Omental fat pad (tissue), 4 donors: ENCODE measurements around the gene ATP8A2. TPM values are rescaled to one million over a fixed set of nuclear protein-coding genes. Genes with fewer than 3 reads are reported as not detected.

Experiments used
- ATAC-seq: fragments of 150-250 bp; one replicate; pipeline ENCODE4 v1.9.1; 2016; ENCODE audit warnings: mild to moderate bottlenecking, moderate library complexity; ENCODE audit not compliant: low FRiP score
- DNase-seq: peaks from one replicate; pipeline ENCODE4 v3.0.0-alpha.2; 2019; ENCODE audit warnings: low spot score
- CTCF ChIP-seq, 3 donors: fragments of 450-650 bp; IDR thresholded peaks; one replicate each; pipeline ENCODE4 v1.5.1; 2016 to 2017; ENCODE audit warnings: antibody characterized with exemption in 3 of 3, mild to moderate bottlenecking in 3 of 3, moderate library complexity in 2 of 3
- total RNA-seq, 4 donors: library from RNA; depleted of rRNA; stranded (reverse); fragments of >200 nt; gene quantifications; one replicate each; pipeline ENCODE4 v1.1.0, GENCODE V29; 2016

The ATP8A2 gene
- total RNA-seq, 4 donors from 2014 or later, result 0.16 to 0.19 TPM; not detected in 2

- no peak for TF ChIP-seq CTCF (IDR thresholded peaks at IDR 0.05)
- DNase-seq (no peak), ATAC-seq (no peak)
Observed at GRCh38 chr13:25380082-25380481, 8.3 kb downstream of the ATP8A2 start.

- TF ChIP-seq CTCF (IDR thresholded peaks at IDR 0.05), result no peak
- DNase-seq (no peak), ATAC-seq (no peak)
Observed at GRCh38 chr13:25380741-25381324, 9.1 kb downstream of the ATP8A2 start.

GRCh38 chr13:25384758-25385410 is 13.1 kb downstream of the ATP8A2 start:
- TF ChIP-seq CTCF (IDR thresholded peaks at IDR 0.05), result no peak
- DNase-seq, result no peak
- no peak for ATAC-seq

GRCh38 chr13:25391932-25392331 is 20.2 kb downstream of the ATP8A2 start:
- ATAC-seq, result no peak
- DNase-seq, result no peak
- no peak for TF ChIP-seq CTCF (IDR thresholded peaks at IDR 0.05)

GRCh38 chr13:25394402-25395060 is 22.8 kb downstream of the ATP8A2 start:
- DNase-seq (no peak), ATAC-seq (no peak)
- no peak for TF ChIP-seq CTCF (IDR thresholded peaks at IDR 0.05)

GRCh38 chr13:25397763-25398162 is 26.0 kb downstream of the ATP8A2 start:
- no peak for TF ChIP-seq CTCF (IDR thresholded peaks at IDR 0.05)
- ATAC-seq (no peak), DNase-seq (no peak)

- ATAC-seq (no peak), DNase-seq (no peak)
- no peak for TF ChIP-seq CTCF (IDR thresholded peaks at IDR 0.05)
Observed at GRCh38 chr13:25400925-25401324, 29.2 kb downstream of the ATP8A2 start.
